NCI-H2171 treated with DMSO at 0.1 percent for 48 hours (cell line): ENCODE results near the gene TNNC1.

Source experiments
- DNase-seq: peaks from one replicate; lab custom pipeline; 2025; lab: John Stamatoyannopoulos, UW

Gene TNNC1

DNA sequence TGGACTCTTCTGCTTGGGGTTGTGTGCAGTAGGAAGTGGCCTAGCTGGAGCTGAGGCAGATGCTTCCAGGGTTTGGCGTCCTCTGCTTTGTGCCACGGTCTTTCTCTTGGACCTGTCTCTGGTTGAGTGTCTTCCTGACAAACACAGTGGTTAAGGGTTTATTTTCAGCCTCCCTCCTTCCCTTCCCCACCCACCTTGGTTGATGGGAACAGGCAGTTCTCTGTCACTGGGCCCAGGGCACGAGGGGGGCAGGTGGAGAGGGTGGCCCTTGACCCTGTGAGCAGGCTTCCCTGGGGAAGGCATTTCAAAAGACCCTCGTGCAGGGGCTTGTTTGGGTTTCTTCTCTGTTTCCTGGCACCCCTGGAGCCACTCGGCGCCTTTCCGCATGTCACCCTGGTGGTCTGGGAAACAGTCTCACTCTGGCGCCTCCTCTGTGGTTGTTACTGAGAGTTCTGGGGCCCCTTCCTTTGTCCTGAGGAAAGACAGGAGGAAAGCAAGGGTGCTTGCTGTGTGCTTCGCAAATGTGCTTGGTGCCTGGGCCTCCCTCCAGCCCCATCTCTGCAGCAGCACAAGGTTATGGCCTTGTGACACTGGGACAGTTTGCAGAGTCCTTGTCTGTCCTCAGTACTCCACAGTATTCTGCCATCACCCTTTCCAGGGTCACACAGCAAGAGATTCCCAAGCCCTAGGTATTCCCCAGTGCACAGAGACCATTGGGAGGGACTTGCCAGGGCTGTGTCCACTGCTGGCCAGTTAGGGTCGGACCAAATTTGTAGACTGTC lies 31.0 kb upstream of the TNNC1 start:
- no peak for DNase-seq

DNA sequence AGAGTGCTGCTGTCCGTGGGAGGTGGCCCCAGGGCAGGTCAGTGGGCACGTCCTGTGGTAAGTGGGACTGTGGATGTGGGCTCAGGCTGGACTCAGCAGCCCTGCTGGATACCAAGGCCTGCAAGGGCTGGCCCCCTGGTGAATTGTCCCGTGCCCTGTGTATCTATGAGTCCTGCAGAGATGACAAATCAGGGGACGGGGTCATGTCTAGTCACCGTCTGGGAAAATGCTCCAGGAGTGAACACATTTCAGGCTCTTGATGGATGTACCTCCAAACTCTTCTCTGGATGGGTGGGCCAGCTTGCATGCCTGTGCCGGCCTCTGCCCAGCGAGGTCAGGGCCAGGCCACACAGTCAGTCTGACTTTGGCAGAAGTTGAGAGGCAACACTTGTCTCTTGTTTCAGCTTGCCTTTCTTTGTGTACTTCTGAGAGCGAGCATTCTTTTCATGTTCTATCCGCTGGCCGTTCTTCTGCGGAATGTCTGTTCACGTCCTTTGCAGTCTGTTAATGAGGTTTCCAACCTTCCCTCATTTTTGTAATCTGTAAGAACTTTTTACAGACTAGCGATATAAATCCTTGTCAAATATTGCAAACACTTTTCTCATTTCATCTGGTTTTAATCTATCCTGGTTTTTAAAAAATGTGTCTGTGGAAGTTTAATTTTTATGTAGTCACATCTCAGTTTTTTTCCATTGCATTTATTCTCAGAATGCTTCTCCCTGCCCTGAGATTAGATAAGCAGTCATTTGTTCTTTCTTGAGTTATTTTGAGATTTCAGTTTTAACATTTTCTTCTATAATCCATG lies 29.9 kb upstream of the TNNC1 start:
- DNase-seq = no peak

DNA sequence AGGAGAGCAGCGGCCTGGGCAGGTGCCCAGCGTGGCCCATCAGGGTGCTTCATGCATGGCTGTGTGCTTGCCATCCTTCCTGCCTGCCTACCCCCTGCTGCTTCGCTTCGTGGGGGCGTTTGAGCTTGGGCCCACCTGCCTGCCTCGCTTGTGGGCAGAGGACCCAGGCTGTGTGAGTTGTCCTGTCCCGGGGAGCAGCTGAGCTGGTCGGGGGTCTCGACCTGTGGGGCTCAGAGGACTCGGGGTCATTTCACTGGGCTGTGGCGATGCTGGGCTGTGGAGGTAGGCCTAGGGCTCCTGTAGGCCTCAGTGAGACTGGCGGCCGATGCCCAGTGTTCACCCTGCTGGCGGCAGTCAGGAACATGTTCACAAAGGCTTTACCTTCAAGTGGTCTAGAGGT lies 29.2 kb upstream of the TNNC1 start:
- DNase-seq = no peak

DNA sequence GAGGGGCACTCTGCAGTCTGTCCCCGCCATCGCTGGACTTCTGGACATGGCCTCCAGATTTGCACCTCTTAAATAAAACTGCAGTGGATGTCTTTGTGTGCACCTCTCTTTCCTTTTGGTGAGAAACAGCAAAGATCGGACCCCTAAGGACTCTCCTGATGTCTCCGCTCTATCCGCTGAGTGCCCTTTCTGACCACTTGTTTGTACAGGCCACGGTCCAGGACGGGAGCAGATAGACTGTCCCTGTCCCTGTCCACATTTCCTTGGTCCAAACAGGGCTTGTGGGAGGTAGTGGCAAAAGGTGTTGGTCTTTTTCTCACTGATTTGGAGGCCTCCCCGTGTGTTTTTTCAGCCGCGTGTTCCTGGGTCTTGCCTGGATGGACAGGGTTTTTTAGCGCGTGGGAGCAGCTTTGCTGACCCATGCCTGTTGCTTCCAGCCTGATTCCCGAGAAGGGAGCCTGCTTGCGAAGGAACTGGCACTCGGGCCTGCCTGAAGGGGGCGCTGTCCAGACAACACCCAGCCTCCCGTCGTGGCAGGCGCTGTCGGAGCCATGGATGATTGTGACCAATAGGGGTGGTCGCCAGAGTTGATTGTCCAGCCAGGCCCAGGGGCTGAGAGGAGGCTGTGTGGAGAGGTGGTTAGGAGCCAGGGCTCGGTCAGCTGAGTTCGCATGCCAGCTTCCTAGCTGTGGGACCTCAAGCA lies 28.1 kb upstream of the TNNC1 start:
- no peak for DNase-seq

DNA sequence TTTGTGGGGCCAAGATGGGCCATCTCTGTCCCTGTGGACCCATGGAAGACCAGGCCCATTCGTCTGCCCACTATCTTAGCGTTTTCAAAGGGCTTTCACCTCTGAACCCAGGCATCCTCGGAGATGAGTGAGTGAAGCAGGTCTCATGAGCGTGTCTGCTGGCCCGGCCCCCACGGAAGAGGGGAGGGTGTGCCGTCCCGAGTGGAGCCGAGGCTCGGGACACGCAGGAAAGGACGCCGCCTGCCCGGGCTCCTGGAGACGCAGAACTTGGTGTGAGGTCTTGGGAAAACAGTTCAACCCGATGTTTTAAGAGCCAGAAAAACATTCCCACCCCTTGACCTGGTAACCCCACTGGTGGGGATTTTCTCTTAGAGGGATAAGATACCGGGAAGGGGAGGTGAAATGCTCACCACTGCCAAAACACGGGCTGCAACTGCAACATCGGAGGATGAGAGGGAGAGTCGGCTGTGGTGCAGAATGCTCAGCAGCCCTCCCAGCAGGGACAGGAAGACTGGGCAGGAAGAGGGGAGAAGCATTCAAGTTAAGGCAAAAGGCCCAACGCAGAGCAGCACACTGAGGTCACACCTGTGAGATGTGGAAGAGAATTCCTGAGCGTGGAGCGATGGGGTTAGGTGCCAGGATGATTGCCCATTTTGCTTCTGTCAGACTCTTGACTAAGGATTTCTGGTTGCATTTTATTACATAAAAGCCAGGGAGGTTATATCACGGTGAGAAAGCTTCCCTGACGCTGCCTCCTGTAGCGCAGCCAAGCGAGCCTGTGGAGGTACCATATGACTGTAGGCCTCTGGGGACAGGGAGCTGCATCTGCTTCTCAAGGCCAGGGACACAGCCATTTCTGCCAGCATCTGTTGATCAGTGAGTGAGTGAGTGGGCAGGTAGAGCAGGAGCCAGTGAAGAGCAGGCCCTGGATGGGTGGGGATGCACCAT lies 27.2 kb upstream of the TNNC1 start:
- peak; percentile 89 for DNase-seq

DNA sequence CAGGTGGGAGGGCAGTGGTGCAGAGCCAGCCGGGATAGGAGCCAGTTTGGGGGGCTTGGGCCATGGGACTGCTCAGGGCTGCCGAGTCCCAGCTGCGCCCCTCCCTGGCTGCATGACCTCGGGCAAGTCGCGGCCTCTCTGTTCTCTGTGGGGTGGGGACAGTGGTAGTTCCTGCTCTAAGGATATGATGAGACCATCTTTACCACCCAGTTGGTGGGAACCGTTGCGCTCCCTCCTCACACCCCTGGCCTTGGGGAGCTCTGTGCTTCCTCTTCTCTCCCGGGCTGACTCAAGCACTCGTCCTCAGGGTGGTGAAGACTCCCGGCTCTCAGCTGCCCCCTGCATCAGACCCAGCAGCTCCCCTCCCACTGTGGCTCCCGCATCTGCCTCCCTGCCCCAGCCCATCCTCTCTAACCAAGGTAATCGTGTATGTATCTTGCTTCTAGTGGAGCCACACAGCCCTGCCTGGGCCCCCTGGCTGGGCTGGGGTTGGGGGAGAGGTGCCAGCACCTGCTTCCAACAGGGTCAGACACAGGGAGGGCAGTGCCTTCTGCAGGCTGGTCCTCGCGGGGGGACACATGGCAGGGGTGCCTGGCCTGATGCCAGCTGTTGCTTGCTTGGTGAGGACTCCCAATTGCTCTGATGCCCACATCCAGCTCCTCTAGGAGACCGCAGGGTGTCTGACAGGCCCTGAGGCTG lies 26.2 kb upstream of the TNNC1 start:
- no peak for DNase-seq

DNA sequence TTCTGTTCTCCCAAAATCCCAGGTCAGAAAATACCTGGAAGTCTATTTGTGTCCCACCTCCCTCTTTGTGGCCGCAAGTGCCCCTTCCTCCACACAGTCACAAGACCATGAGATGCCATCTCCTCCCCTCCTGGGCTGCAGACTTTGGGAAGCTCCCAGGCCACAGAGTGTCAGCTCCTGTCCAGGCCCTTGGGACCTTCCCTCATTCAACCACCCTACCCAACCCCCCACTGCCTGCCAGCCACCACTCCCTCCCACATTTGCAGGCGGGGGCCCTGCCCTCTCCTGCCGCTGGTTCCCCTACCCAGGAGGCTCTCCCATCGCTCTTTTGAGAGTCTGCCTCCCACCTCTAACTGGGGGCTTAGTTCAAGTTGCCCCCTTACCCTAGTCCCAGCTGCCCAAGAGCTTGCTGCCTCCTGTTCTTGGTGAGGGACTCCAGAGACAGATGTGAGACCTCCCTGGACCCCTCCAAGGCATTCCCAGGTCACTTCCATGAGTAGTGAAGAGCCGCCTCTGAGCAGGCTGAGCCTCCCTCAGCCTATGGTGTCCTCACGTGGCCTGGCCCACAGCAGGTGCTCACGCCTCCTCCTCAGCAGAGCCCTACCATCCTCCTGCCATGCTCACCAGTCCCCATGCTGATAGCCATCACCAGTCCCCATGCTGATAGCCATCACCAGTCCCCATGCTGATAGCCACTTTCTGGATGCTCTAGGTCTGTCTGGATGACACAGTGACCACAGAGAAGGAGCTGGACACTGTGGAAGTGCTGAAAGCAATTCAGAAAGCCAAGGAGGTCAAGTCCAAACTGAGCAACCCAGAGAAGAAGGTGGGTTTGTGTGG lies 25.4 kb upstream of the TNNC1 start:
- DNase-seq = no peak

DNA sequence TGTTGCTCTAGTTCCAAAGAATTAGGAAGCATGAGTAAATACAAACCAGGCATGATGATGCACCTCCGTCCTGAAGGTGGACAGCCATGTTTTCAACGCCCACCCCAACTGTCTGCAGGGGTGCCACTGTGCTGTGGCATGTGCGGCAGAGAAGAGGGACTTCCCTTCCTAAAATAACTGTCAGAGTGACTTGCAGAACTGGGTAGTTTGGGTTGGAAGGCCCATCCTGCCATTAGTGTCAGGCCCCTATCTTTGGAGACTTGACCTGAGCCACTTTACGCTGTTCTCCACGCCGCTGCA lies 23.9 kb upstream of the TNNC1 start:
- no peak for DNase-seq

DNA sequence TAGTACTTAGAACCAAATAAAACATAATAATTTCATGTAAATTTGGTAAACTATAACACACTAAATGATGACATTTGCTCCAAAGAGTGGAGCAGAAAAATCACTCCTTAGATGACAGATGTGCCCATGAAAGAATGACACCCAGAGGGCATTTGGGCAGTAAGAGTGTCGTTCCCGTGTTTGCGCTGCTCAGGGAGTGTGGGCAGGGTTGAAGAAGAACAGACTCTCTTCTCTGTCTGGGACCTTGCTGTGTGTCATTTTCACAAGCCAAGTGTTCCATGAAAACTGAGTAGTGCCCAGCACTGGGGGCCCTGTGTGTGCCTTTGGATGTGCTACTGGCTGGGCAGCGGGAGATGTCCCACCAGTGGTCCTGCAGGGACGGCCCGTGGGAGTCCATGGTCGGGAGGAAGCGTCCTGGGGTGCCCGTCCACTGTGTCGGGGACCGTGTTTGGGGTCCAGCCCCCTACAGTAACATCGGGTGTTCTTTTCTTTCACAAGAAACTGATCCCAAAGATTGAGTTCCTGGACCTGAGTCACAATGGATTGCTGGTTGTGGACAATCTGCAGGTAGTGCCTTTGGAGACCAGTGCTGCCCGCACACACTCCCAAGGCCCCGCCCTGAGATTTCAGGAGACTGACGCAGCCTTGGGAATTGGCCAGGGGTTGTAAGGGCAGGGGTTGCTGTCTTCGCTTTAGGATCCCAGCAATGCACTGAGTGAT lies 23.4 kb upstream of the TNNC1 start:
- DNase-seq = no peak

DNA sequence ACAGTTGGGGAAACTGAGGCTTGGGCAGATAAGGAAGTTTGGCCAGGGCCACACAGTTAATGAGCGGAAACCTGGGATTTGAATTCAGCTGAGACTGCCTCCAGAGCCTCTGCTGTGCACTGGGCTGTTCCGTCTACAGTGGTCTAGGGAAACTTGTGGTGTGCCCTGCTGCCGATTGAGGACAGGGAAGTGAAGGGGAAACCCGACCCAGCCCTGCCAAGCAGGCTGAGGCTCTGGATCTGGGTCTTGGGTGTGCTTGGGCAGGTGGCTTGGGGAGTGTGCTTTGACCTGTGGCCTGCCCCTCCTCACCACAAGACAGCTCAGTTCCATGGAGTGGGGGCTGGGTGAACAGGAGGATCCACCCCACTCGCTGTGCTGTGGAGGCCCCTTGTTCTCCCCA lies 19.2 kb upstream of the TNNC1 start:
- DNase-seq = no peak

DNA sequence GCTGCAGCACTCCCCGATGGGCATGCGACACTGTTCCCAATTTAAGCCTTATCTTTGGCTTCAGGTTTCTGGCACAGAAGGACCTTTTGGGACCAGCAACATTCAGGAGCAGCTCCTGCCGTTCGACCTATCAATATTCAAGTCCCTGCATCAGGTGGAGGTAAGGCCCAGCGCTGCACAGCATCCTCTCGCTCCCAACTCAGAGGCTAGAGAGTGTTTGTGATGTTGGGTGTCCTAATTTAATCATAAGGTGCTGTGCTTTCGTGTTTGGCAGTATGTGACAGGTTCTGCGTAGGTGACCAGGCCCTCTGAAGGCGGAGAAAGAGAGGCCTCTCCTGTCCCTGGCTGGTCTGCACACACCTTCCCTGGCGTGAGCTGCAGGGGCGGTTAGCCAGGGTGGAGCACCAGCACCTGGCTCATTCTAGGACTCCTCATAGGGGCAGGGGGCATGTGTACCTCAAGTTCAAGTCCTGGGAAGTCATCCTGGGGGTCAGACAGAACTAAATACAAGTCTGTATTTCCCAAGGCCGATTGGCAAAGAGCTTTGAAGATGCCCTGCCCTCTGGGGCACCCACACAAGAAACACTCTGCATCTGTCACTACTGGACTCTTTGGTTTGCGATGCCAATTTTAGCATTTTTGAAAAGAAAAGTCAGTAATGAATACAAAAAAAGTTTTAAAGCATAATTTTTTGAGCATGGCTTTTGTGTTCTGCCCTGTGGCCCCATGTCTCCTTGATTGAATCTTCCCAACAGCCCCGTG lies 18.6 kb upstream of the TNNC1 start:
- no peak for DNase-seq

DNA sequence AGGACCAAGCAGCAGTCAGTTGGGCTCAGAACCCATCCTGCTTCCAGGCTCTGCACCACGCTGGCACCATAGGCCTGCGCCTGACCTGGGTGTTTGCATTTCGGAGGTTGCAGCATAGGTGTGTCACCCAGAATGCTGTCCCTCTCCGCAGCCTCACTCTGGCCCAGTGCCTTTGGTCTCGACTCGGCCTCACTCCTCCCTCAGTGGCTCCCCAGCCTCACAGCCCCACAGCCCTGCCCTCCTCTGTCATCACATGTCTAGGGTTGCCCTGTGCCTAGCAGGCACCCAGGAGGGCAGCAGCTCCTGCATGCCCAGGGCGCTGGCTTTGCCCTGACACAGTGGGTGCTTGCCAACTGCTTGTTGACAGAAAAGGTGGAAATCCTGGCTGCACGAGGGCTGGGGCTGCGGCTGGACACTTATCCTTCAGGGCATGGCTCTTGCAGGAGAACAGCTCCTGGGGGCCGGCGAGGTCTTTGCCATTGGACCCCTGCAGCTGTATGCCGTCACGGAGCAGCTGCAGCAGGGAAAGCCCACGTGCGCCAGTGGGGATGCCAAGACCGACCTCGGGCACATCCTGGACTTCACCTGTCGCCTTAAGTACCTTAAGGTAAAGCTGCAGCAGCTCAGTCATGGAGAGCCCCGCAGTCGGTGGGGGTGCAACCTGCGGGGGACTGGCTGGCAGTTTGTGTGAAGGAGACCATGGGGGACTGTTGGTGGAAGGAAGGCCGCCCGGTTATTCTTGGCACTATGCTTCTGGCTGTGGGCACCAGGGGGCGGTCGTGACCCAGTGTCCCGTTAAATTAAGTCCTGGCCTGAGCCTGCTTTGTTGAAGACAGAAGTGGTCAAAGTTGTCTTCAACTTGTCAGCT lies 17.8 kb upstream of the TNNC1 start:
- DNase-seq = no peak

DNA sequence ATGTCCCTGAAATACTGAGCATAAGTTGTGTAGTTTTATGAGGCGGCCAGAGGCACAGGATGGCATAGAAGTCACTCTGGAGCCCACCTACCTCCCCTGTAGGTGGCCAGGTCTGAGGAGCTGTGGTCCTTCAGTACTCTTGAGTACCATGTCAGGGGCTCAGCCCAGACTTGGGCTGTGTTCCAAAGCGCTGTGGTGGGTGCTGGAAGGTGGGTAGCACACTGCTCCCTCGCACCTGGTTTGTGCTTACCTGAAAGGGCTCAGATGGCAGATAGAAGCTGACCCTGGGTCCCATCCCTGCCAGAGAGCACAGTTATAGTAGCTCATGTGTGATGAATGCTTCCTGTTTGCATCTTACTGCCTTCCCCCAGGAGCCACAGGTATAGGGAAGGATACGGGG lies 17.1 kb upstream of the TNNC1 start:
- no peak for DNase-seq

DNA sequence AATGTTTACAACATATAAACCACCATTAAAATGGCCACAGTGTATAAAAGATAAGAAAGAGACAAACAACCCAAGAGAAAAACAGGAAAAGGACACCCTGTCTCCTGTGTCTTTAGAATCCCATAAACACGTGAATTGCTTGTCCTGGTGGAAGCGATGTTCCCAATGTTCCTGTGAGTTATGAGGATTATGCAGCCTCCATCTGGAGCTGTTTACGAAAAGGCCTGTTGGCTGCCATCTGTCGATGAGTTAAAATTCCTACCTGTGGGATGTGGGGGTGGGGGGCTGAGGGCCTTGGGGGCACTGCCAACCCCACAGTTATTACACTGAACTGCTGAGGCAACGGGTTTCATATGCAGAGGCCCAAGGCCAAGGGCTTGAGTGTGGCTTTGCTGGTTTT lies 15.2 kb upstream of the TNNC1 start:
- peak; percentile 91 for DNase-seq

DNA sequence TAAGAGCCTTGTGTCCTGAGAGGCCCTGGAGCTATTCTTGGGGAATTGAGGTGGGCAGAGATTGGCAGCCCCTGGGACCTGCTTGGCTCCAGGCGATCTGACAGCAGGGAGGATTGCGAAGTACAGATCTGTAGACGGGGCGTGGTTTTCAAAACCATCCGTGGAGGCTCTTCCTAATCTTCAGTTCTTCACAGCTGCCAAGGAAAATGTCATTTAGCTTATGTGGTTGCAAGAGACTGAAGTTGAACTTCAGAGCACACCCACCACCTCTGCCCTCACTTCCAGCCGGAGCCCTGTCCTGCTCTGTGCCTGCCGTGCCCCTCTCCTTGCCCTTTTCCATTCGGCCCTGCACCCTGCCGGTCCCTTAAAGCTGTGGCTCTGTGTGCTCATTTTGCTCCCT lies 14.5 kb upstream of the TNNC1 start:
- DNase-seq = peak; percentile 72

DNA sequence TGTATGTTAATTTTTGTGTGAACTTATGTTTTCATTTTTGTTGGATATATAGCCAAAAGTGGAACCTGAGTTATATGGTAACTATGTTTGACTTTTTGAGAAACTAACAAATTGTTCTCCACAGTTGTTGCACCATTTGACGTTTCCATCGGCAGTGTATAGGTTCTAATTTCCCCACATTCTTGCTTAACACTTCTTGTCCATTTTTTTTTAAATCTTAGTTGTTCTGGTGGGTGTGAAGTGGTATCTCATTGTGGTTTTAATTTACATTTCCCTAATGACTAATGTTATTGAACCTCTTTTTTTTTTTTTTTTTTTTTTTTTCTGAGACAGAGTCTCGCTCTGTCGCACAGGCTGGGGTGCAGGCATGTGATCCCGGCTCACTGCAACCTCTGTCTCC lies 9.6 kb upstream of the TNNC1 start:
- no peak for DNase-seq

DNA sequence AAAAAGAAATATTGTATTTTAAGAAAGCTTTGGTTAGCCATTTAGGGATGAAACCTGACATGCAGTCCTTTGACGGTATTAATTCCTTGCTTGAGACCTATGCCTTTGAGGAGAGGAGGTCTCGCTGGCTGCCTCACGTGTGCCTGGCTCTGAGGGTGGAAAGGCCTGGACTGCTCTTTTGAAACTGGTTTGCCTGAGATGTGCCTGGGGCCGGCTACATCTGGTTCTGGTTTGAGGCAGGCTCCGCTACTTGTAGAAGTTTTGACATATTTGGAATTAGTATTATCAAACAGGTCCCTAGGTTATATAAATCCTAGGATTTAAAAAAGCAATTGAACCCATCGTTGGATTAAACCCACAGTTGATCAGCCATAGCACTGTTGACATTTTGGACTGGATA lies 8.0 kb upstream of the TNNC1 start:
- no peak for DNase-seq
